ENCODE results near the gene FAM124B.

The FAM124B gene, protein sequence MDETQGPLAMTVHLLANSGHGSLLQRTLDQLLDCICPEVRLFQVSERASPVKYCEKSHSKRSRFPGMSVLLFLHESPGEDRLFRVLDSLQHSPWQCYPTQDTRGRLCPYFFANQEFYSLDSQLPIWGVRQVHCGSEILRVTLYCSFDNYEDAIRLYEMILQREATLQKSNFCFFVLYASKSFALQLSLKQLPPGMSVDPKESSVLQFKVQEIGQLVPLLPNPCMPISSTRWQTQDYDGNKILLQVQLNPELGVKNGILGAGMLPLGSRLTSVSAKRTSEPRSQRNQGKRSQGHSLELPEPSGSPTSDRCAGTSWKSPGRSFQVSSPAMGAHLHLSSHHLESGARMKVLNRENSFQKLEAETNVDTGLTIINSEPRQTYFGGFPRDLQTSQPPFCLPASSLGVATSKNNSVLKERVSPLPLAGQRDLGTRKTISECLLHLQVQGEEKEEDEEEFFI

DNA sequence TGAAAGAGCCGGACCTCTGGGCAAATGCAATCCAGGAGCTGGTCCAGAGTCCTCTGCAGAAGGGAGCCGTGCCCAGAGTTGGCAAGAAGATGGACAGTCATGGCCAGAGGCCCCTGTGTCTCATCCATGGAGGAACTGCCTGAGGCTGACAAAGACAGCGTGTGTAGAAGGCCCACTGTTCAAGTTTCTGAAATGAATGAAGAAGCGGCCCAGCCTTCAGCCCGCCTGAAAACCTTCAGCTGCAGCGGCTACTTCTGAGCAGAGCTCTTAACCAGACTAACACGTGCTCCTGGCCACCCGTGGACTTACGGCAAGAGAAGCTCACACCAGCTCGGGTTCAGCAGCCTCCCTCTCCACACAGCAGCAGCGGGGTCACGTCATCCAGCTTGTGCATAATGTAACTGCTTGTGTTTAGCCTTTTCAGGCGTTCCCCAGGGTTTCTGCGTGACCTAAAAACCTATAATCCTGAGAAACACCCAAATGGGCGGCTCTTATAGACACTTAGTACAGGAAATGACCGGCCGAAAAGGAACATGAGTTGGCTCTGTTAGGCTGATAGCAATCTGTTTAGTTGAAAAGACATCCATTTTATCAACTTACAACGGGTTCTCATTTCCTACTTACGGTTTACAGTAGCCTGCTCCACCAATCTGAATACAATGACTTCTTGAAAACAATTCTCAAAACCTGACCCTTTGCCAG, at the start of gene FAM124B:
Gene FAM124B, minus strand, starts transcription at position 467 of the 702 bp plus-strand sequence. Its CDS starts 339 bp downstream, at position 128.
- Histone ChIP-seq H3K79me2 (ENCODE audit: control insufficient read depth, insufficient read depth, low read length, unreplicated experiment) (no peaks in the 10 kb centered on the region), H3K27me3 (ENCODE audit: insufficient read depth, low read length) (no peaks in the 10 kb centered on the region), H3K36me3 (ENCODE audit: insufficient read depth, low read length) (no peaks in the 10 kb centered on the region), H2AFZ (ENCODE audit: low read length, unreplicated experiment) (peak within 1 kb of the TSS; percentile 91), H3K4me3 (ENCODE audit: low read depth, low read length) (no peak within 1 kb of the TSS), H3K4me1 (ENCODE audit: control insufficient read depth, insufficient read depth, low read length, unreplicated experiment) (no peaks in the 10 kb centered on the region), H3K27ac (ENCODE audit: low read depth, low read length) (no peak within 1 kb of the TSS)

DNA sequence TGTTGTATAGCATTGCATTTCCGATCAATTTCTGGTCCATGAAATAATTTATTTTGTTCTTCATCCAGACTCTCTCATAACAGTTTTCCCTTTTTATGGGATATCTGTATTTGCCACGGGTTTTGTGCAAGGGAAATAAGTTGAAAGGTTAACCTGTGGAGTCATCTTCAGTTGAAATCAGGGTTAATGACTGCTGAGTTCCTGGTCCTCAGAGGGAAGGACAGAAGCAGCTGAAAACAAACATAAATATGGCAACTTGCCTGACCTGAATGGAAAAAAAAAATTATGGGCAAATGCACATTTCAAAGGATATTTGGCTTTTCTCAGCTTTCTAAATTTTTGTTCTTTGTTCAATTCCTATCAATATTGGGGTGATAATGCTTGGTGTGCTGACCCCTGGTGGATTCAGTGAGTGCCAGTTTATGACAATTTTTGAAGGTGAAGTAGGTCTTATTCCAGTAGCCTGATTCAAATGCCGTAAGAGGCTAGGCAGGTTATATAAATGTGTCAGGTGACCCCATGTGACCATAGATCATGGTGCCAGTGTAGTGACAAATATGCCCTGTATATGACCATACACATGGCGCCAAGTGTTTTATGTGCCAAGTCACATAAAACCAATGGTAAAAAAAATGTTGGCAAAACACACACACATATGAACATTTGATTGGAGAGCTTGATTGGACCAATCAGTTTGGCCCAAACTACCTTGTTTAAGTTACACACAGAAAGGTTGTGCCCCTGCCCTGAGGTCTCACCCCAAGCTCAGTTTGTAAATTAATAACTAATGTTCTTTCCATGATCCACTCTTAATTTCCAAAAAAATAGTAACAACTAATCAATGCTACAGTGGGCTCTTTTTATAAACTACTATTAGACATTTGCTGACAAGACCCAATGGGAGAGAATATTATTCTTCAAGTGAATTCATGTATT, 47.6 kb upstream of the FAM124B start:
- Histone ChIP-seq H3K36me3 (ENCODE audit: insufficient read depth, low read length) (no peaks in the 10 kb centered on the region), H3K27ac (ENCODE audit: low read depth, low read length) (no peak overlapping the region), H3K4me3 (ENCODE audit: low read depth, low read length) (no peak overlapping the region), H3K27me3 (ENCODE audit: insufficient read depth, low read length) (no peaks in the 10 kb centered on the region), H3K4me1 (ENCODE audit: control insufficient read depth, insufficient read depth, low read length, unreplicated experiment) (no peaks in the 10 kb centered on the region), H3K79me2 (ENCODE audit: control insufficient read depth, insufficient read depth, low read length, unreplicated experiment) (no peaks in the 10 kb centered on the region), H2AFZ (ENCODE audit: low read length, unreplicated experiment) (no peak overlapping the region)

DNA sequence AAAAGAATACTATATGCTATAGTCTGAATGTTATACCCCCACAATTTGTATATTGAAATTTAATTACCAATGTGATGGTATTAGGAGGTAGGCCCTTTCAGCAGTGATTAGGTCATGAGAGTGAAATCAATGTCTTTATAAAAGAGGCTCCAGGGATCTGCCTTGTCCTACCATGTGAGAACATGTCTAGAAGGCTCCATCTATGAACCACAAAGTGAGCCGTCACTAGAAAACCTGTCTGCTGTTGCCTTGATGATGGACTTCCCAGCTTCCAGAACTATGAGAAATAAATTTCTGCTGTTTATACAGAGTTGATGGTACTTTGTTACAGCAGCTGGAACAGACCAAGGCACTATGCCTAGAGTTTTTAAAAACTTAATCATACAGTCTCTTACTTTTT, 46.3 kb upstream of the FAM124B start:
- Histone ChIP-seq H3K79me2 (ENCODE audit: control insufficient read depth, insufficient read depth, low read length, unreplicated experiment) (no peaks in the 10 kb centered on the region), H2AFZ (ENCODE audit: low read length, unreplicated experiment) (no peak overlapping the region), H3K36me3 (ENCODE audit: insufficient read depth, low read length) (no peaks in the 10 kb centered on the region), H3K4me1 (ENCODE audit: control insufficient read depth, insufficient read depth, low read length, unreplicated experiment) (no peaks in the 10 kb centered on the region), H3K4me3 (ENCODE audit: low read depth, low read length) (no peak overlapping the region), H3K27me3 (ENCODE audit: insufficient read depth, low read length) (no peaks in the 10 kb centered on the region), H3K27ac (ENCODE audit: low read depth, low read length) (no peak overlapping the region)

DNA sequence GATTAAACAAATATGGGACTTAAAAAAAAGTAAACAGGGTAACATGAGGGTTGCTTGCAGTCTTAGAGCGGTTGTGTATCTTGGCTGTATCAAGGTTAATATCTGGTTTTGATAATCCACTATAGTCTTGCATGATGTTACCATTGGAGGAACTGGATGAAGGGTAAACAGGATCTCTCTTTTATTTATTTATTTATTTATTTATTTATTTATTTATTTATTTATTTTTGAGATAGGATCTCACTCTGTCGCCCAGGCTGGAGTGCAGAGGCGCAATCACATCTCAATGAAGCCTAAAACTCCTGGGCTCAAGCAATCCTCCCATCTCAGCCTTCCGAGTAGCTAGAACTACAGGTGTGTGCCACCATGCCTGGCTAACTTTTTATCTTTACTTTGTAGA, 42.9 kb upstream of the FAM124B start:
- Histone ChIP-seq H3K79me2 (ENCODE audit: control insufficient read depth, insufficient read depth, low read length, unreplicated experiment) (no peaks in the 10 kb centered on the region), H2AFZ (ENCODE audit: low read length, unreplicated experiment) (no peak overlapping the region), H3K27ac (ENCODE audit: low read depth, low read length) (no peak overlapping the region), H3K4me1 (ENCODE audit: control insufficient read depth, insufficient read depth, low read length, unreplicated experiment) (no peaks in the 10 kb centered on the region), H3K27me3 (ENCODE audit: insufficient read depth, low read length) (no peaks in the 10 kb centered on the region), H3K4me3 (ENCODE audit: low read depth, low read length) (no peak overlapping the region), H3K36me3 (ENCODE audit: insufficient read depth, low read length) (no peaks in the 10 kb centered on the region)

DNA sequence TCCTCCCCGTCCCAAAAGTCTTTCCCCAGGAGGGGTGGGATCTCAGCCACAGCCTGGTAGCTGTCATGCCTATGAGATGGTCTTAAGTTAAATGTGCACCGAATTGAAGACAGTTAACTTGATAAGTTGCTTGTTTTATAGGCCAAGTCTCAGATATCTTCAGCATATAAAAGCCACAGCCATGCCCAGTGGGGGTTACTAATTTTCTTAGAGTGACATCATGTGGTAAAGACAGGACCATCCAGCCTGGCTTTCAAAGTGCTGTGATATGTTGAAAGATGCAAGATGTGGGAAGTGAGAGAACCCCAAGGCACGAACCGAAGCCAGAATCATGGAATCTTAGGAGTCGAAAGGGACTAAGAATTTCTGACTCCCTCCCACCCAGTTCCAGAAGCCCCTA, 42.1 kb upstream of the FAM124B start:
- no peak overlapping the region for H3K27ac ChIP-seq (ENCODE audit: low read depth, low read length)
- H3K4me1 ChIP-seq (ENCODE audit: control insufficient read depth, insufficient read depth, low read length, unreplicated experiment) = no peaks in the 10 kb centered on the region
- no peaks in the 10 kb centered on the region for H3K79me2 ChIP-seq (ENCODE audit: control insufficient read depth, insufficient read depth, low read length, unreplicated experiment)
- H3K36me3 ChIP-seq (ENCODE audit: insufficient read depth, low read length) = no peaks in the 10 kb centered on the region
- H2AFZ ChIP-seq (ENCODE audit: low read length, unreplicated experiment) = no peak overlapping the region
- H3K27me3 ChIP-seq (ENCODE audit: insufficient read depth, low read length) = no peaks in the 10 kb centered on the region
- no peak overlapping the region for H3K4me3 ChIP-seq (ENCODE audit: low read depth, low read length)

DNA sequence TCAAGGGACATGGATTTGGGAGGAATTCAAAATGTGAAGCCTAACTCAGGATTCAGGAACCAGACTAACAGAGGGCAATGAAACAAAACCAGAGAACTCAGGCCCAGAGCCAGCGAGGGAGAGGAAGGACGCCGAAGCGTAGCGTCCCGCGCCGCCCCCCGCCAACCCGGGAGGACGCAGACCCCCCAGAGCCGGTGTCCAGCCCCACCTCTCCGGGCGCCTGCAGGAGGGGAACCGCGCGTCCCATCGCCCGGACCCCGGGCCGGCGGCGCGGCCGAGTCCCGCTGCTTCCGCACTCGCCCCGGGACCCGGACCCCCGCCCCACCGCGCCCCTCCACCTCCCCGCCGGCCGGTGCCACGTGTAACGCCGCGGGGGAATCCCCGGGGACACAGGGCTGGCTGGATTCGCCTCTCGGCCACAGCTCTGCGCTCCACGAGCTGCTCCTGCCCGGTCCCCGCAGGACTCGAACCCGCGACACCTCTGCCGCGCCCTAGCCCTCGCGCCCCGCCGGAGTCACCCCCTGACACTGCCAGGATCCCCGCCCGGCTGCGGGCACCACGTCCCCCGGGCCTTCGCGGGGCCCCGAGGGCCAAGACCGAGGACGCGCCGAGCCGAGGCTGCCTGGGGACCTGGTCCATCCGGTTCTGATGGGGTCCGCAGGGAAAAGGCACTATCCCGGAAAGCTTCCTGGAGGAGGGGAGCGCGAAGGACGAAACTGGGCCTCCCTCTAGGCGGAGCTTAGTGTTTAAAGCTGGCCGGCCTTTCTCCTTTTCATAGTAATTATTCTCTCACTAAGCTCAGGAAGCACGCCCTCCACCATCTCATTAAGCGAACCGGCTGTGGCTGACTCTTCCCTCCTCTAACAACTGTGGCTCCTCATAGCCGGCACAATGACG, 40.4 kb upstream of the FAM124B start:
- Histone ChIP-seq H3K4me3 (ENCODE audit: low read depth, low read length) (peak overlapping the region; percentile 90), H3K27me3 (ENCODE audit: insufficient read depth, low read length) (no peaks in the 10 kb centered on the region), H3K4me1 (ENCODE audit: control insufficient read depth, insufficient read depth, low read length, unreplicated experiment) (no peaks in the 10 kb centered on the region), H2AFZ (ENCODE audit: low read length, unreplicated experiment) (peak overlapping the region; percentile 99), H3K27ac (ENCODE audit: low read depth, low read length) (no peak overlapping the region), H3K79me2 (ENCODE audit: control insufficient read depth, insufficient read depth, low read length, unreplicated experiment) (no peaks in the 10 kb centered on the region), H3K36me3 (ENCODE audit: insufficient read depth, low read length) (no peaks in the 10 kb centered on the region)

DNA sequence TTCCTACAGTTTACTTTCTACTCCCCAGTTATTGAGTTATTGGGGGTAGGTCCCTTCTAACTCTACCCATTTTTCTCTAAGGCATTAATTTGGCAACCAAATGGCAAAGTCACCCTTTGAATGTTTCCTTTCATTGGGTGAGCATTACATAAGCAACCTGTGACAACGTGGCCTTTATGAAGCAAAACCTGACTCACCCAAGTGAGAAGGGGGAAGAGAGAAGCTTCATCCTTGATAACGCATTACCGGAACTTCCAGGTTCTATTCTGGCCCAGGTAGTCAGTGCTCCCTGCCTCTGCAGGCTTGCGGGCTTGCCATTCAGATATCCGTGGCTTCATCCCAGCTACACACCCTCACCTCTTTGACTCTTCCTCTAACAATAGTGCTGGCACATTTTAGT, 39.1 kb upstream of the FAM124B start:
- H2AFZ ChIP-seq (ENCODE audit: low read length, unreplicated experiment) = no peak overlapping the region

DNA sequence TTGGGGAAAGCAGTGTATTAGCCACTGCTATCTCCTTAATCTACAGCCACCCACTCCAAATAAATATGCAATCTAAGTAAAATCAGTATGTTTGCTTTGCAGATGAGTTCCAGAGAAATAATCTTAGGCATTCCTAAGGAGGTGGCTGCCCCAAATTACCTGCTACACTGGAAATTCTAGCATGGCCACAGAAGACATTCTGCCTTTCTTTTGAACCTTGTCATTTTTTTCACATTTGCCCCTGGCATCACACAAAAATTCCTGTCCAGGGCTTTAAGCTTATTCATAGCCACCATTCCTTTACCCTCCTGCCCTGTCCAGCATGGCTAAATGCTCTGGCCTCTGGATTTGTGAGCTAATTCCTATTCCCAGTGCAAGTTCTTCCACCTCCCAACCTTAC, 36.8 kb upstream of the FAM124B start:
- Histone ChIP-seq H3K27me3 (ENCODE audit: insufficient read depth, low read length) (no peaks in the 10 kb centered on the region), H3K27ac (ENCODE audit: low read depth, low read length) (no peak overlapping the region), H3K79me2 (ENCODE audit: control insufficient read depth, insufficient read depth, low read length, unreplicated experiment) (no peaks in the 10 kb centered on the region), H3K36me3 (ENCODE audit: insufficient read depth, low read length) (no peaks in the 10 kb centered on the region), H3K4me3 (ENCODE audit: low read depth, low read length) (no peak overlapping the region), H3K4me1 (ENCODE audit: control insufficient read depth, insufficient read depth, low read length, unreplicated experiment) (no peaks in the 10 kb centered on the region), H2AFZ (ENCODE audit: low read length, unreplicated experiment) (no peak overlapping the region)

More for the DNA sequence above, 39.1 kb upstream of the FAM124B start:
- Histone ChIP-seq H3K36me3 (ENCODE audit: insufficient read depth, low read length) (no peaks in the 10 kb centered on the region), H3K27ac (ENCODE audit: low read depth, low read length) (no peak overlapping the region), H3K4me1 (ENCODE audit: control insufficient read depth, insufficient read depth, low read length, unreplicated experiment) (no peaks in the 10 kb centered on the region), H3K27me3 (ENCODE audit: insufficient read depth, low read length) (no peaks in the 10 kb centered on the region), H3K79me2 (ENCODE audit: control insufficient read depth, insufficient read depth, low read length, unreplicated experiment) (no peaks in the 10 kb centered on the region), H3K4me3 (ENCODE audit: low read depth, low read length) (no peak overlapping the region)

DNA sequence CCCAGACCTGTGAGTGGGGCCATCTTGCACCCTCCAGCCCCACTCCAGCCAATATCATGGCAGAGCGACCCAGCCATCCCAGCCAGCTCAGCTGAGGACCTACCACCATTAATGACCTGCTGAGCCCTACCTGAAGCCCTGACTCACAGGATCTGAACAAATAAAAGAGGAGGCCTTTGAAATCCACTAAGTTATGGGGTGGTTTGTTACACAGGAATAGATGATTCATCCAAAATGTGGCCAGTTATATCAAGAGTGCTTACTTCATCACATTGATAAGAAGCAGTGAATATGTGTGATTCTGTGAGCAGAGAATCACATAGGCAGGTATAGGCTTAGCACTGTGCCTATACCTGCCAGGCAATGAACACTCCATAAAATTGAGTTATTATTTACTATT, 34.7 kb upstream of the FAM124B start:
- Histone ChIP-seq H3K36me3 (ENCODE audit: insufficient read depth, low read length) (no peaks in the 10 kb centered on the region), H3K79me2 (ENCODE audit: control insufficient read depth, insufficient read depth, low read length, unreplicated experiment) (no peaks in the 10 kb centered on the region), H2AFZ (ENCODE audit: low read length, unreplicated experiment) (no peak overlapping the region), H3K27ac (ENCODE audit: low read depth, low read length) (no peak overlapping the region), H3K4me1 (ENCODE audit: control insufficient read depth, insufficient read depth, low read length, unreplicated experiment) (no peaks in the 10 kb centered on the region), H3K27me3 (ENCODE audit: insufficient read depth, low read length) (no peaks in the 10 kb centered on the region), H3K4me3 (ENCODE audit: low read depth, low read length) (no peak overlapping the region)
